ENCODE results near the gene AQP2.

DNA sequence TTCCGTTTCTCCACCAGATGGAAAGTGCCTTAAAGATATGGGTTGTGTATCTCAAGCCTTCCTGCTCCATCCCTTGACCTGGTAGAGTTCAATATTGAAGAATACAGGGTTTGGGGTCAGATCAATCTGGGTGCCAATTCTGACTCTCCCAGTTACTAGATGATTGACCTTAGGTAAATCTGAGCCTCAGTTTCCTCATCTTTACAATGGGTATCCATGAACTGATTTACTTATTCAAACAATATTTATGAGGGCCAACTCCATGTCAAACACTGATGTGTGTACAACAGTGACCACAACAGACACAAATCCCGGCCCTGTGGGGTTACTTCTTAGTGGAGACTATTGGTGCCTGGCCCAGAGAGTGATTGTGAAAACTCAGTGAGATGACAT lies 39.3 kb upstream of the AQP2 start:
- TF ChIP-seq ZNF70 (CRISPR knock-in tag; IDR thresholded peaks at IDR 0.05), result no peak
- TF ChIP-seq ZFP30 (CRISPR knock-in tag; IDR thresholded peaks at IDR 0.05), result no peak
- TF ChIP-seq, protein P1, sequence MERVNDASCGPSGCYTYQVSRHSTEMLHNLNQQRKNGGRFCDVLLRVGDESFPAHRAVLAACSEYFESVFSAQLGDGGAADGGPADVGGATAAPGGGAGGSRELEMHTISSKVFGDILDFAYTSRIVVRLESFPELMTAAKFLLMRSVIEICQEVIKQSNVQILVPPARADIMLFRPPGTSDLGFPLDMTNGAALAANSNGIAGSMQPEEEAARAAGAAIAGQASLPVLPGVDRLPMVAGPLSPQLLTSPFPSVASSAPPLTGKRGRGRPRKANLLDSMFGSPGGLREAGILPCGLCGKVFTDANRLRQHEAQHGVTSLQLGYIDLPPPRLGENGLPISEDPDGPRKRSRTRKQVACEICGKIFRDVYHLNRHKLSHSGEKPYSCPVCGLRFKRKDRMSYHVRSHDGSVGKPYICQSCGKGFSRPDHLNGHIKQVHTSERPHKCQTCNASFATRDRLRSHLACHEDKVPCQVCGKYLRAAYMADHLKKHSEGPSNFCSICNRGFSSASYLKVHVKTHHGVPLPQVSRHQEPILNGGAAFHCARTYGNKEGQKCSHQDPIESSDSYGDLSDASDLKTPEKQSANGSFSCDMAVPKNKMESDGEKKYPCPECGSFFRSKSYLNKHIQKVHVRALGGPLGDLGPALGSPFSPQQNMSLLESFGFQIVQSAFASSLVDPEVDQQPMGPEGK (CRISPR knock-in tag; IDR thresholded peaks at IDR 0.05; ENCODE audit: borderline replicate concordance), result no peak
- TF ChIP-seq TSHZ2 (CRISPR knock-in tag; IDR thresholded peaks at IDR 0.05), result no peak
- TF ChIP-seq, protein P2, sequence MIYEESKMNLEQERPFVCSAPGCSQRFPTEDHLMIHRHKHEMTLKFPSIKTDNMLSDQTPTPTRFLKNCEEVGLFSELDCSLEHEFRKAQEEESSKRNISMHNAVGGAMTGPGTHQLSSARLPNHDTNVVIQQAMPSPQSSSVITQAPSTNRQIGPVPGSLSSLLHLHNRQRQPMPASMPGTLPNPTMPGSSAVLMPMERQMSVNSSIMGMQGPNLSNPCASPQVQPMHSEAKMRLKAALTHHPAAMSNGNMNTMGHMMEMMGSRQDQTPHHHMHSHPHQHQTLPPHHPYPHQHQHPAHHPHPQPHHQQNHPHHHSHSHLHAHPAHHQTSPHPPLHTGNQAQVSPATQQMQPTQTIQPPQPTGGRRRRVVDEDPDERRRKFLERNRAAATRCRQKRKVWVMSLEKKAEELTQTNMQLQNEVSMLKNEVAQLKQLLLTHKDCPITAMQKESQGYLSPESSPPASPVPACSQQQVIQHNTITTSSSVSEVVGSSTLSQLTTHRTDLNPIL (CRISPR knock-in tag; IDR thresholded peaks at IDR 0.05; ENCODE audit: low read depth), result no peak
- no peak for TF ChIP-seq ZNF565 (CRISPR knock-in tag; conservative IDR thresholded peaks at IDR 0.05; ENCODE audit: low read depth)
- no peak for TF ChIP-seq RARB (CRISPR knock-in tag; IDR thresholded peaks at IDR 0.05)
- no peak for TF ChIP-seq CSRNP3 (CRISPR knock-in tag; IDR thresholded peaks at IDR 0.05)
- TF ChIP-seq ISL1 (CRISPR knock-in tag; IDR thresholded peaks at IDR 0.05), result no peak
- no peak for TF ChIP-seq ZNF8 (CRISPR knock-in tag; IDR thresholded peaks at IDR 0.05)
- no peak for TF ChIP-seq OSR1 (CRISPR knock-in tag; IDR thresholded peaks at IDR 0.05)
- no peak for TF ChIP-seq TOX (CRISPR knock-in tag; IDR thresholded peaks at IDR 0.05; ENCODE audit: borderline replicate concordance)
- no peak for TF ChIP-seq ARNTL (CRISPR knock-in tag; IDR thresholded peaks at IDR 0.05; ENCODE audit: borderline replicate concordance, low read depth)
